SJCRH30 (cell line): Measurements from ENCODE around the gene NKG7. TPM values are rescaled to one million over a fixed set of nuclear protein-coding genes. Genes with fewer than 3 reads are reported as not detected.
A peak's percentile ranks its signal among the peaks of the same experiment; 100 is the strongest.

Source experiments
- DNase-seq, 2 experiments: peaks; one replicate each; pipeline ENCODE4 v3.0.0-alpha.2; 2015 to 2020
- H3K27ac ChIP-seq: fragments of 250-450 bp; sonication (Bioruptor Pico); 2 replicates; pipeline ENCODE4 v1.5.1; 2020; ENCODE audit warnings: mild to moderate bottlenecking, moderate library complexity
- H3K27me3 ChIP-seq: fragments of 250-450 bp; sonication (Bioruptor Pico); 2 replicates; pipeline ENCODE4 v1.5.1; 2020; ENCODE audit warnings: mild to moderate bottlenecking, moderate library complexity
- H3K36me3 ChIP-seq: fragments of 250-450 bp; sonication (Bioruptor Pico); 2 replicates; pipeline ENCODE4 v1.5.1; 2020; ENCODE audit warnings: mild to moderate bottlenecking, moderate library complexity
- H3K4me1 ChIP-seq: fragments of 250-450 bp; sonication (Bioruptor Pico); 2 replicates; pipeline ENCODE4 v1.5.1; 2020; ENCODE audit warnings: mild to moderate bottlenecking, moderate library complexity
- H3K4me3 ChIP-seq: fragments of 250-450 bp; sonication (Bioruptor Pico); 2 replicates; pipeline ENCODE4 v1.5.1; 2020; ENCODE audit warnings: mild to moderate bottlenecking, moderate library complexity
- H3K9me3 ChIP-seq: fragments of 250-450 bp; sonication (Bioruptor Pico); replicated peaks from 2 replicates; pipeline ENCODE4 v1.5.1; 2020; ENCODE audit warnings: mild to moderate bottlenecking, moderate library complexity
- total RNA-seq: library from RNA; depleted of rRNA; stranded (reverse); fragments of >200 nt; shearing (Covaris generic); gene quantifications from 2 replicates; pipeline ENCODE4 v1.2.3, GENCODE V29; 2014

Gene NKG7
- total RNA-seq, 1 experiment from 2014 or later, result not detected

- Histone ChIP-seq H3K4me1 (peaks cover 7% of the 10 kb centered on the region; the same call in 1 of the 2 replicates), H3K9me3 (no peaks in the 10 kb centered on the region), H3K36me3 (no peaks in the 10 kb centered on the region), H3K27ac (no peak overlapping the region), H3K4me3 (no peak overlapping the region), H3K27me3 (no peaks in the 10 kb centered on the region)
- no peak for DNase-seq
These were observed 1.2 kb downstream of the NKG7 start for GRCh38 chr19:51371186-51371690.

- no peaks in the 10 kb centered on the region for H3K36me3 ChIP-seq
- no peaks in the 10 kb centered on the region for H3K9me3 ChIP-seq
- H3K27ac ChIP-seq, result no peak overlapping the region
- peaks cover 7% of the 10 kb centered on the region; the same call in 1 of the 2 replicates for H3K4me1 ChIP-seq
- DNase-seq, result no peak
- no peaks in the 10 kb centered on the region for H3K27me3 ChIP-seq
- no peak overlapping the region for H3K4me3 ChIP-seq
These were observed 2.2 kb downstream of the NKG7 start for GRCh38 chr19:51370230-51370629.

DNA sequence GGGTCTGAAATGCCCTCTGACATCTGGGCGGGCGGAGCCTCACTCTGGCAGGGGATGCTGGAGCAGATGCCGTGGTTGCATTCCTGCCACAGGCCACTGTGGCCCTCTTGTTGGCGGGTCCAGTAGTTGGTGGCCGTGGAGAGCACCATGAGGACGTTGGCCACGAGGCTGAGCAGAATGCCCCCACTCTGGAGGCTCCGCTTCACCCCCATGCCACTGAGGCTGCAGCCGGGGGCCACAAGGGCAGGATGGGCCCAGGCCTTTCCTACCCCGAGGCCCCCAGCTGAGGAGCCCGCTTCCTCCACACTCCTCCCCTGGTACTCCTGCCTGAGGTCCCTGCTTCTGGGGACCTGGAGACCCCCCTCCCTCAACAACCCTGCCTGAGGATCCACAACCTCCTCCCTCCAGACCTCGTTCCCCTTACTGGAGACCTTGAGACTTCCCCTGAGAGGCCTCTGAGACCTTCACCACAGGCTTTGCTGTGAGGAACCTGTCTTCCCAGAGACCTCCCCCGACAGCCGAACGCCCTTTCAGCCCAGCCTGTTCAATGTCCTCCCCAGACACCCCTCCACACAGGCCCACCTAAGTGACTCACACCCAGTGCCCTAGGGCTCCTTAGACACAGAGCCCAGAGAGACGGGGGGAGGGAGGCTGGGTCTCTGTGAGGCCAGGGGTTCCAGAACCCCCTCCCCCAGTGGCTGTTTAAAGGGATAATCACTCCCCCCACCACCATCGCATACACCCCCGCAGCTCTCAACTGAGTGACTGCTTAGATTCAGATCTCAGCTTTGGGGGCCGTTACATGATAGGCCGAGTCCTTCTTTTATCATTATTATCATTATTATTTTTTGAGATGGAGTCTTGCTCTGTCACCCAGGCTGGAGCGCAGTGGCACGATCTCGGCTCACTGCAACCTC, 3.8 kb downstream of the NKG7 start, which contains the start of gene CLDND2:
CLDND2 (minus strand) TSS at position 638 of the 917 bp plus-strand sequence; CDS start at position 212, 426 bp downstream.
- Histone ChIP-seq H3K36me3 (no peaks in the 10 kb centered on the region), H3K9me3 (no peaks in the 10 kb centered on the region), H3K27ac (peak within 1 kb of the TSS; percentile 99)

DNA sequence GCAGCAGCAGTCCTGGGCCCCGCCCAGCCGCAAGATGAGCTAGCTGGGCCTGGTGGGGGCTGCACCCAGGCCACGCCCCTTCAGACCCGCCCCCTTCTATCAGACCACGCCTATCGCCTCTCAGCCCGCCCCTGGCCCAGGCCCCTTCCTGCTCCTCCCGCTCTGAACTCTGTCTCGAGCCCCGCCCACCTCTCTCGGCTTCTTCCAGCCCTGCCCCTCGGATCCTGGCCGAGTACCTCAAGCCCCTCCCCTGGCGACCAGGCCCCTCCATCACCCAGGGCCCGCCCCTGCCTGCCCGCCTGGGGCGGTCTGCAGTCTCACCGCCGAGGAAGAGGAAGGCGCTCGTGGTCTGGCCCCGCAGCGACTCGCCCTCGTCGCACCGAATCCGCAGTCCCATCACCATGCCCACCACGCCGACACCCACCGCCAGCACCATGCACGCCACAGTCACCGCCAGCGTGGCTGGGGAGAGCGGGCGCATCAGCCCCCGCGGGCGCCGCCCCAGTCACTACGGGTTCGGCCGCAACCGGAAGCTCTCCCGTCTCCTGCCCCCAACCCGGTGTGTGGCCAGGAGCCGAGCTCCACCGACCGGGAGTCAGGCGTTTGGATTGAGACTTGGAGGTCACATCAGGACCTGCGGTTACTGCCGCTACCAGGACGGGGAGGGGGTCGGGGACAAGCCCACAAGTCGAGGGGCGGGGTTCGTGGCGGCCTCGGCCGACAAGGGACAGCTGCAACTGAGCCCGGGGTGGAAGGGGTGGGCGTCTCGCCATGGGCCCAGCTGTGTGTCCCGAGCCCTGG, 4.7 kb downstream of the NKG7 start:
- Histone ChIP-seq H3K9me3 (no peaks in the 10 kb centered on the region), H3K4me3 (peak overlapping the region; percentile 68), H3K27me3 (no peaks in the 10 kb centered on the region), H3K27ac (peak overlapping the region; percentile 99), H3K4me1 (peaks cover 7% of the 10 kb centered on the region; the same call in 1 of the 2 replicates), H3K36me3 (no peaks in the 10 kb centered on the region)
- DNase-seq, result peak; percentile 96 to 97

More for the DNA sequence above, 3.8 kb downstream of the NKG7 start, which contains the start of gene CLDND2:
- Histone ChIP-seq H3K4me1 (peaks cover 7% of the 10 kb centered on the region; the same call in 1 of the 2 replicates), H3K27me3 (no peaks in the 10 kb centered on the region), H3K4me3 (peak within 1 kb of the TSS; percentile 68)
- peak; percentile 21 to 22 for DNase-seq

DNA sequence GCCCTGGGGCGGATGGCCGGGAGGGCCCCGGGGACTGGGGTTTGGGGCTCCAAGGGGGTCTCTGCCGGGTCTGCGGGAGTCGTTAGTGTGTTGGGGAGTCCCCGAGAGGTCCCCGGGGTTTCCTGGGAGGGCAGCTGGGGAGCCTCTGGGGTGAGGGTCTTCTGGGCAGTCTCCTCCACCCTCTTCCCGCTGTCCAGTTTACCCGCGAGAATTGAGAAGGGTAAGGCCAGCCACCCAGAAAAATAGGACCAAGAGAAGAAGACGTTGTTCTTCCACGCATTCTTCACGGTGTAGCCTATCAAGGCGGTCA, 5.2 kb downstream of the NKG7 start:
- Histone ChIP-seq H3K4me3 (peak overlapping the region; percentile 68), H3K27ac (peak overlapping the region; percentile 99), H3K36me3 (no peaks in the 10 kb centered on the region), H3K27me3 (no peaks in the 10 kb centered on the region), H3K4me1 (peaks cover 7% of the 10 kb centered on the region; the same call in 1 of the 2 replicates), H3K9me3 (no peaks in the 10 kb centered on the region)
- DNase-seq, result no peak

GRCh38 chr19:51366389-51367254, 5.8 kb downstream of the NKG7 start:
- Histone ChIP-seq H3K27ac (peak overlapping the region; percentile 99), H3K36me3 (no peaks in the 10 kb centered on the region), H3K4me1 (peaks cover 7% of the 10 kb centered on the region; the same call in 1 of the 2 replicates), H3K4me3 (peak overlapping the region; percentile 68), H3K9me3 (no peaks in the 10 kb centered on the region), H3K27me3 (no peaks in the 10 kb centered on the region)
- DNase-seq, result peak; percentile 95

DNA sequence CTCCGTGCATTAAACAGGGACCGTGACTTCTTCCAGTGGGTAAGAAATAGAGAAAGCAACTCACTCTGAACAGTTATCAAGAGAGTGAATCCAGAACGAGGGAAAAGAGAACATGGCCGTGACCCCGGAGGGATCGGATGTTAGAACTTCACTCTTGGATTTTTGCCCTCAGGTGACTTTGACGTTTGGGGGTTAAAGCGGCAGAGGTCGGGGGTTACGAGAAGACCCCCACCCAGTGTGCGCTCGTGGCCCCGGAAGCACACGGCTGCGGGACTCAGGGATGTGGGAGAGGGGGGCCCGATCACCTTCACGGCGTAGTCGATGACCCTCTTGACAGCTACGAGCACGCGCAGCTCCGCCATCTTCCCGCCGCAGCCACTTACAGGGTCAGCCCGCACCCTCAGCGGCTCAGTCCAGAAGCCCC, 6.5 kb downstream of the NKG7 start, which contains the start of gene ETFB:
ETFB (minus strand) TSS at position 424 of the 424 bp plus-strand sequence; CDS start at position 362, 62 bp downstream.
- DNase-seq, result no peak
- H3K27ac ChIP-seq, result peak within 1 kb of the TSS; percentile 99
- peak within 1 kb of the TSS; percentile 68 for H3K4me3 ChIP-seq

DNA sequence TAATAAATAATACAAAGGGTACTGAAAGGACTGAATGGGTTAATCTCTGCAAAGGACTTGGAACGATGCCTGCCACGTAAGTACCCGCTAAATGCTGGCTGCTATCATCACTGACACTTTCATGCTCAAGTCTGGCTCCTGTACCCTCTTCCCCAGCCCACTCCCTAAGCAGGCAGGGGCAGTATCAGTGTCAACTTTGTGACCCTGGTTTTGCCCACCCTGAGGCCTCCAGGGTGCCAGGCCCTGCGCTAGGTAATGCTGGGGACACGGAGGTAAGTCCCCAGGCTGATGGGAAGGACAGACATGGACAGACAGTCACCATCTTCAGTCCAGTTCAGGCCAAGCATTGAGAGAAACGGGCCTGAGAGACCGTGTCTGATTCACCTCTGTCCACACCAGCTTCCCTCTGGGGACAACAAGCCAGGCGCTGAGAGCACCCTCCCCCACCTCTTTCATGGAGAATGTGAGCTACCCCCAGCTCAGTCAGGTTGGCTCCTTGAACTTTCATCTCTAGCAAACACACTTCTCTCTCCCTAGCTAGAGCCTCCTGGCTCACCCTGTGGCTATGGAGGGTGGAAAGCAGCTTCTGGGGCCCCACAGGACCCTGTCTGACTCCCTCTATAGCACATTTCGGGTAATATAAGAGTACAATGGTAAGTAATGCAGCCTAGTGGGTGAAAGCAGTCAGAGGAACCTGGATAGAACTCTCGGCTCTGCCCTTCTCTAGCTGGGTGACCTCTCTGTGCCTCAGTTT, 7.1 kb downstream of the NKG7 start:
- peaks cover 7% of the 10 kb centered on the region; the same call in 1 of the 2 replicates for H3K4me1 ChIP-seq
- peak in 1 of 2 experiments; percentile 19 for DNase-seq

More for the DNA sequence above, 6.5 kb downstream of the NKG7 start, which contains the start of gene ETFB:
- Histone ChIP-seq H3K4me1 (peaks cover 7% of the 10 kb centered on the region; the same call in 1 of the 2 replicates), H3K27me3 (no peaks in the 10 kb centered on the region), H3K9me3 (no peaks in the 10 kb centered on the region), H3K36me3 (no peaks in the 10 kb centered on the region)

GRCh38 chr19:51364200-51365106, 8.0 kb downstream of the NKG7 start:
- H3K4me3 ChIP-seq, result no peak overlapping the region
- H3K9me3 ChIP-seq, result no peaks in the 10 kb centered on the region
- no peaks in the 10 kb centered on the region for H3K36me3 ChIP-seq
- no peak for DNase-seq
- peaks cover 7% of the 10 kb centered on the region; the same call in 1 of the 2 replicates for H3K4me1 ChIP-seq
- no peak overlapping the region for H3K27ac ChIP-seq
- H3K27me3 ChIP-seq, result no peaks in the 10 kb centered on the region

More for the DNA sequence above, 7.1 kb downstream of the NKG7 start:
- H3K36me3 ChIP-seq, result no peaks in the 10 kb centered on the region
- H3K27ac ChIP-seq, result peak overlapping the region; percentile 99
- H3K27me3 ChIP-seq, result no peaks in the 10 kb centered on the region
- H3K4me3 ChIP-seq, result peak overlapping the region; percentile 68
- H3K9me3 ChIP-seq, result no peaks in the 10 kb centered on the region

DNA sequence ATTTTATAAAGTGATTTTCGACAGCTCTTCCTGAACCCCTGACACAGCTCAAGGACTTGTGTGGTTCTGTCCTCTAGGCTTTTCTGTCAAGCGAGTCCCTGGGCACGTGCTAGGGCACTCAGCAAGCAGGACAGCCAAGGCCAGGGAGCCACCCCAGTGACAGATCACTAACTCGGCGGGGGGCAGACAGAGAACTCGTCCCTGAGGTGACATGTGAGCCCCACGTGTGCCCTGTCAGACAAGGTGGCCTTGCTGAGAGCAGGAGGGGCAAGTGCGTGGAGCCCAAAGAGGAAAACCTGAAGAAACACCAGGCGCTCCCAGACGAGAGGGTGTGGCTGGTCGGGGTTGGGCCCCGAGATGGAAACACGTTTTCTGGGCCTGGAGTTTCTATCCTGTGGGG, 11.2 kb downstream of the NKG7 start:
- H3K27me3 ChIP-seq, result no peaks in the 10 kb centered on the region
- no peaks in the 10 kb centered on the region for H3K9me3 ChIP-seq
- H3K36me3 ChIP-seq, result no peaks in the 10 kb centered on the region
- DNase-seq, result no peak
- H3K4me3 ChIP-seq, result no peak overlapping the region
- no peaks in the 10 kb centered on the region for H3K4me1 ChIP-seq
- H3K27ac ChIP-seq, result no peak overlapping the region

- Histone ChIP-seq H3K9me3 (no peaks in the 10 kb centered on the region), H3K27ac (no peak overlapping the region), H3K4me1 (no peaks in the 10 kb centered on the region), H3K4me3 (no peak overlapping the region), H3K36me3 (no peaks in the 10 kb centered on the region), H3K27me3 (no peaks in the 10 kb centered on the region)
- DNase-seq, result no peak
These were observed 13.2 kb downstream of the NKG7 start for GRCh38 chr19:51359294-51359693.

DNA sequence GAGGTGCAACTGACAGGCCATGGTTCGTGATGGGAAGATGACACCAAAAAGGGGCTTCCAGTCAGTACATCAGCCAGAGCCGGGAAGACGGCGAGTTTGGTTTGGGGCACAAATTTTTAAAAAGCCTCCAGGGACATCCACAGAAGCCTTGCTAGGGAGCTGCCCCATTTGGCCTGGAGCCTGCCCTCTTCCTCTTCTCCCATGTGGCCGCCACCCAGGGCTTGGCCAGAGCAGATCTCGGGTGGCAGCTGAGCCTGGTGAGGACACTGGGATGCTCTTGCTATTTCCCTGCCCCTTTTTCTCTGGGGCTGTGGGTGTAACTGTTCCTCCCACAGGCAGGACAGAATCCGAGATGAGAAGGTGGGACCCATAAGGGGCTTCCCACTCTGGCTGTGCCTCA, 14.5 kb downstream of the NKG7 start:
- no peak for DNase-seq
- no peak overlapping the region for H3K4me3 ChIP-seq
- H3K27ac ChIP-seq, result no peak overlapping the region
- H3K9me3 ChIP-seq, result no peaks in the 10 kb centered on the region
- H3K4me1 ChIP-seq, result no peaks in the 10 kb centered on the region
- H3K27me3 ChIP-seq, result no peaks in the 10 kb centered on the region
- no peaks in the 10 kb centered on the region for H3K36me3 ChIP-seq
